GM12878 (cell line): ENCODE results near the gene KCND3.

Experiments
- BCLAF1 ChIP-seq: fragments of 450-650 bp; IDR thresholded peaks from 2 replicates; pipeline ENCODE4 v1.6.1; 2017; ENCODE audit warnings: antibody characterized with exemption, mild to moderate bottlenecking, moderate library complexity
- EZH2 ChIP-seq: IDR thresholded peaks from 2 replicates; pipeline ENCODE4 v1.6.1; 2012; ENCODE audit warnings: low read depth, mild to moderate bottlenecking, control low read depth, inconsistent platforms, low read length, borderline replicate concordance; ENCODE audit not compliant: control insufficient read depth
- GATAD2B ChIP-seq: fragments of 450-650 bp; conservative IDR thresholded peaks from 2 replicates; pipeline ENCODE4 v1.6.1; 2017; ENCODE audit warnings: low read depth, mild to moderate bottlenecking, moderate library complexity
- HDAC2 ChIP-seq: fragments of 200-600 bp; sonication (generic); IDR thresholded peaks from 2 replicates; pipeline ENCODE4 v1.6.1; 2017
- SIN3A ChIP-seq: IDR thresholded peaks from 2 replicates; pipeline ENCODE4 v1.6.1; 2012; ENCODE audit warnings: low read depth, low read length, improper control_type of control experiment
- SRF ChIP-seq, 2 experiments: IDR thresholded peaks; 2 replicates each; pipeline ENCODE4 v1.6.1; 2011; ENCODE audit warnings: low read depth in 2 of 2, low read length in 2 of 2, mild to moderate bottlenecking in 1 of 2, moderate library complexity in 1 of 2
- YY1 ChIP-seq: IDR thresholded peaks from 2 replicates; pipeline ENCODE4 v1.6.1; 2011; ENCODE audit warnings: low read depth, mild to moderate bottlenecking, low read length
- ZNF274 ChIP-seq: IDR thresholded peaks from one replicate; pipeline ENCODE4 v1.8.0; 2011; ENCODE audit not compliant: insufficient read length, insufficient read depth
- TF ChIP-seq, protein P1 (sequence below), 3 experiments: IDR thresholded peaks in 2 of 3; conservative IDR thresholded peaks in 1 of 3; 2 replicates each; pipeline ENCODE4 v1.5.1; 2011; ENCODE audit warnings: low read depth in 3 of 3, low read length in 3 of 3, mild to moderate bottlenecking in 3 of 3, control low read depth in 2 of 3, moderate library complexity in 2 of 3, inconsistent platforms in 1 of 3, mixed read lengths in 1 of 3; ENCODE audit not compliant: control insufficient read depth in 2 of 3, insufficient read depth in 1 of 3; ENCODE audit errors: extremely low read depth in 1 of 3

DNA sequence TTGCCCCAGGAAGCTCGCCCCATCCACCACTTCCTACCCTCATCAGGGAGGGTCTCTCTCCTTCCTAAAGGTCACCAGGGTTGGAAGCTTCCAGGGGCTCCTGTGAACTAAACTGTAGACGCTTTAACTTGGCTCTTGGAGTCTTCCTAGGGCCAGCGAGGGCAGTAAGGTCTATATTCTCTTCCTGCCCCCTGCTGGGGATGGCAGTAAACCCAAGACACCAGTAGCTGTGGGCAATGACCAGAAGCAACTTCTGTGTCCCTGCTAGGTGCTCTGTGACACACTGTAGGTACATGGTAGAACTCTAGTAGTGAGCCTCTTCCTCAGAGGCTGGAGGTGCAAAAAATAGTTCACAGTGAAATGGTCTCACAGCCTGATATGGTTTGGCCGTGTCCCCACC lies 30.0 kb downstream of the KCND3 start:
- TF ChIP-seq GATAD2B (no peak), ZNF274 (no peak), SRF (IDR thresholded peaks at IDR 0.05; ENCODE audit: low read depth in 2 of 2, low read length in 2 of 2) (no peak), EZH2 (no peak), SIN3A (no peak), HDAC2 (no peak), YY1 (no peak), BCLAF1 (no peak)
- TF ChIP-seq, protein P1, sequence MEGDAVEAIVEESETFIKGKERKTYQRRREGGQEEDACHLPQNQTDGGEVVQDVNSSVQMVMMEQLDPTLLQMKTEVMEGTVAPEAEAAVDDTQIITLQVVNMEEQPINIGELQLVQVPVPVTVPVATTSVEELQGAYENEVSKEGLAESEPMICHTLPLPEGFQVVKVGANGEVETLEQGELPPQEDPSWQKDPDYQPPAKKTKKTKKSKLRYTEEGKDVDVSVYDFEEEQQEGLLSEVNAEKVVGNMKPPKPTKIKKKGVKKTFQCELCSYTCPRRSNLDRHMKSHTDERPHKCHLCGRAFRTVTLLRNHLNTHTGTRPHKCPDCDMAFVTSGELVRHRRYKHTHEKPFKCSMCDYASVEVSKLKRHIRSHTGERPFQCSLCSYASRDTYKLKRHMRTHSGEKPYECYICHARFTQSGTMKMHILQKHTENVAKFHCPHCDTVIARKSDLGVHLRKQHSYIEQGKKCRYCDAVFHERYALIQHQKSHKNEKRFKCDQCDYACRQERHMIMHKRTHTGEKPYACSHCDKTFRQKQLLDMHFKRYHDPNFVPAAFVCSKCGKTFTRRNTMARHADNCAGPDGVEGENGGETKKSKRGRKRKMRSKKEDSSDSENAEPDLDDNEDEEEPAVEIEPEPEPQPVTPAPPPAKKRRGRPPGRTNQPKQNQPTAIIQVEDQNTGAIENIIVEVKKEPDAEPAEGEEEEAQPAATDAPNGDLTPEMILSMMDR (IDR thresholded peaks at IDR 0.05 in 2 of 3, conservative IDR thresholded peaks at IDR 0.05 in 1 of 3; ENCODE audit: control insufficient read depth in 2 of 3, extremely low read depth in 1 of 3, insufficient read depth in 1 of 3, low read depth in 3 of 3, low read length in 3 of 3): 0 out of 6 replicates have a peak, but pooled peaks of 1 of the 3 experiments have one; percentile 7
